Measurements from ENCODE around the gene RUNX1.

DNA sequence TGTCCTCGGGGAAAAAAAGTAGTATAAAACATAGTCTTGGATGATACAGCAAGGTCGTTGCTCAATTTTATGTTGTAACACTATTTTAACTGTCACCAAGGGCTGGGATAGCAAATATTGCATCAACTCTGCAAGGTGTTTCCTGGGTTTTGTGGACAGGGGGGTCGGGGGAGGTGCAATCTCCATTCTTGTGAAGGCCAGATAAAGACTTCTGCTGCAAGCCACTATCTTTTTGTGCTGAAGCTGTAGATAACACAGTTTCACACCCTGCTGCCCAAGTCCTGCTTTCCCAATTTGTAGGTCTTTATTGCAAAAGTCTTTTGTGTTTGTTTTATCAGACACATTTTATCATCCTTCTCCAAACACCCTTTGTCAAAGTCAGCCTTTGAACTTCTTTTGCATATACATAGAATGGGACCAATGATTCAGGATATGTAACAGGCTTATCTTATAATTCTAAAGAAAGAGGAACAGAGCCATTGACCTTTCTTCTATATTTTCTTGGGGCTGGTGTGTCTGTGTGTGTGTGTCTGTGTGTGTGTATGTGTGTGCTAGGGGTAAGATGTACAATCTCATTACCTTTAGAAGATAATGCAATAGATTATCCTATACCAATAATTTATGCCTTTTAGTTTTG, 140.6 kb downstream of the RUNX1 start:
- TF ChIP-seq ZNF565 (CRISPR knock-in tag; conservative IDR thresholded peaks at IDR 0.05; ENCODE audit: low read depth) = no peak
- no peak for TF ChIP-seq ZFP3 (CRISPR knock-in tag; IDR thresholded peaks at IDR 0.05)
- TF ChIP-seq TOX (CRISPR knock-in tag; IDR thresholded peaks at IDR 0.05; ENCODE audit: borderline replicate concordance) = no peak
- TF ChIP-seq, protein P1, sequence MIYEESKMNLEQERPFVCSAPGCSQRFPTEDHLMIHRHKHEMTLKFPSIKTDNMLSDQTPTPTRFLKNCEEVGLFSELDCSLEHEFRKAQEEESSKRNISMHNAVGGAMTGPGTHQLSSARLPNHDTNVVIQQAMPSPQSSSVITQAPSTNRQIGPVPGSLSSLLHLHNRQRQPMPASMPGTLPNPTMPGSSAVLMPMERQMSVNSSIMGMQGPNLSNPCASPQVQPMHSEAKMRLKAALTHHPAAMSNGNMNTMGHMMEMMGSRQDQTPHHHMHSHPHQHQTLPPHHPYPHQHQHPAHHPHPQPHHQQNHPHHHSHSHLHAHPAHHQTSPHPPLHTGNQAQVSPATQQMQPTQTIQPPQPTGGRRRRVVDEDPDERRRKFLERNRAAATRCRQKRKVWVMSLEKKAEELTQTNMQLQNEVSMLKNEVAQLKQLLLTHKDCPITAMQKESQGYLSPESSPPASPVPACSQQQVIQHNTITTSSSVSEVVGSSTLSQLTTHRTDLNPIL (CRISPR knock-in tag; IDR thresholded peaks at IDR 0.05; ENCODE audit: low read depth) = no peak

All from SK-N-SH treated with all-trans-retinoic acid at 6 μM for 48 hours (cell line).